NCI-H82 treated with DMSO at 0.1 percent for 48 hours (cell line): ENCODE results near the gene ATM.

Source experiments
- DNase-seq: peaks from one replicate; lab custom pipeline; 2025; ENCODE audit not compliant: unreplicated experiment; lab: John Stamatoyannopoulos, UW

ATM gene

GRCh38 chr11:108222574-108223347, at the start of gene ATM, which contains the start of gene NPAT:
Gene ATM (plus strand): TSS chr11:108223067. CDS start chr11:108227625, 4,558 bp downstream.
Gene NPAT (minus strand): TSS chr11:108222638. CDS start chr11:108222536, 102 bp downstream.
- DNase-seq: peak; percentile 93

GRCh38 chr11:108177570-108177969, 45.3 kb upstream of the ATM start:
- no peak for DNase-seq

GRCh38 chr11:108193725-108194124, 29.1 kb upstream of the ATM start:
- DNase-seq: no peak

- DNase-seq: no peak
These were observed 26.0 kb upstream of the ATM start for GRCh38 chr11:108196901-108197300.

- DNase-seq: no peak
These were observed 25.5 kb upstream of the ATM start for GRCh38 chr11:108197351-108197750.

- no peak for DNase-seq
These were observed 24.0 kb upstream of the ATM start for GRCh38 chr11:108198833-108199232.

GRCh38 chr11:108199446-108200321, 23.2 kb upstream of the ATM start:
- DNase-seq: no peak

- no peak for DNase-seq
These were observed 19.8 kb upstream of the ATM start for GRCh38 chr11:108203075-108203474.

- DNase-seq: no peak
These were observed 18.5 kb upstream of the ATM start for GRCh38 chr11:108204376-108204775.

GRCh38 chr11:108204929-108205499, 17.9 kb upstream of the ATM start:
- no peak for DNase-seq

GRCh38 chr11:108206171-108206570, 16.7 kb upstream of the ATM start:
- DNase-seq: no peak

- no peak for DNase-seq
These were observed 15.7 kb upstream of the ATM start for GRCh38 chr11:108206969-108207682.

GRCh38 chr11:108207683-108208060, 15.2 kb upstream of the ATM start:
- DNase-seq: no peak

- DNase-seq: no peak
These were observed 12.4 kb upstream of the ATM start for GRCh38 chr11:108210441-108210840.

GRCh38 chr11:108213784-108214183, 9.1 kb upstream of the ATM start:
- DNase-seq: no peak

- DNase-seq: no peak
These were observed 5.9 kb upstream of the ATM start for GRCh38 chr11:108216988-108217387.

- no peak for DNase-seq
These were observed 4.4 kb upstream of the ATM start for GRCh38 chr11:108218455-108218854.

GRCh38 chr11:108218912-108219783, 3.7 kb upstream of the ATM start:
- DNase-seq: no peak

GRCh38 chr11:108220721-108221336, 2.0 kb upstream of the ATM start:
- no peak for DNase-seq

GRCh38 chr11:108221371-108221770, 1.5 kb upstream of the ATM start:
- DNase-seq: no peak
